Body of pancreas (tissue), 4 donors: ENCODE data around the gene PCDHGA12.

Experiments
- POLR2A ChIP-seq, 3 donors: fragments of 450-650 bp; IDR thresholded peaks; one replicate each; pipeline ENCODE4 v1.6.1; 2016; ENCODE audit warnings: antibody characterized with exemption in 3 of 3, mild to moderate bottlenecking in 2 of 3
- TF ChIP-seq, protein P1 (sequence below), 7 experiments: fragments of 450-650 bp in 4 of 7; fragments of 200-600 bp in 3 of 7; sonication (generic) in 3 of 7; IDR thresholded peaks; one replicate each; pipeline ENCODE4 v1.5.1; 2016 to 2019; ENCODE audit warnings: antibody characterized with exemption in 7 of 7

DNA sequence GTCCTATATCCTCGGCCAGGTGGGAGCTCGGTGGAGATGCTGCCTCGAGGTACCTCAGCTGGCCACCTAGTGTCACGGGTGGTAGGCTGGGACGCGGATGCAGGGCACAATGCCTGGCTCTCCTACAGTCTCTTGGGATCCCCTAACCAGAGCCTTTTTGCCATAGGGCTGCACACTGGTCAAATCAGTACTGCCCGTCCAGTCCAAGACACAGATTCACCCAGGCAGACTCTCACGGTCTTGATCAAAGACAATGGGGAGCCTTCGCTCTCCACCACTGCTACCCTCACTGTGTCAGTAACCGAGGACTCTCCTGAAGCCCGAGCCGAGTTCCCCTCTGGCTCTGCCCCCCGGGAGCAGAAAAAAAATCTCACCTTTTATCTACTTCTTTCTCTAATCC lies 47.5 kb downstream of the PCDHGA12 start:
- TF ChIP-seq, protein P1, sequence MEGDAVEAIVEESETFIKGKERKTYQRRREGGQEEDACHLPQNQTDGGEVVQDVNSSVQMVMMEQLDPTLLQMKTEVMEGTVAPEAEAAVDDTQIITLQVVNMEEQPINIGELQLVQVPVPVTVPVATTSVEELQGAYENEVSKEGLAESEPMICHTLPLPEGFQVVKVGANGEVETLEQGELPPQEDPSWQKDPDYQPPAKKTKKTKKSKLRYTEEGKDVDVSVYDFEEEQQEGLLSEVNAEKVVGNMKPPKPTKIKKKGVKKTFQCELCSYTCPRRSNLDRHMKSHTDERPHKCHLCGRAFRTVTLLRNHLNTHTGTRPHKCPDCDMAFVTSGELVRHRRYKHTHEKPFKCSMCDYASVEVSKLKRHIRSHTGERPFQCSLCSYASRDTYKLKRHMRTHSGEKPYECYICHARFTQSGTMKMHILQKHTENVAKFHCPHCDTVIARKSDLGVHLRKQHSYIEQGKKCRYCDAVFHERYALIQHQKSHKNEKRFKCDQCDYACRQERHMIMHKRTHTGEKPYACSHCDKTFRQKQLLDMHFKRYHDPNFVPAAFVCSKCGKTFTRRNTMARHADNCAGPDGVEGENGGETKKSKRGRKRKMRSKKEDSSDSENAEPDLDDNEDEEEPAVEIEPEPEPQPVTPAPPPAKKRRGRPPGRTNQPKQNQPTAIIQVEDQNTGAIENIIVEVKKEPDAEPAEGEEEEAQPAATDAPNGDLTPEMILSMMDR (IDR thresholded peaks at IDR 0.05): no peak
- TF ChIP-seq POLR2A (IDR thresholded peaks at IDR 0.05): no peak
